Pancreas (tissue), 10 donors: ENCODE results near the gene SESN2. TPM values are rescaled to one million over a fixed set of nuclear protein-coding genes. Genes with fewer than 3 reads are reported as not detected.

ENCODE experiments used
- ATAC-seq, 4 donors: fragments of 200-7000 bp; cut with Tn5 transposase; one replicate each; pipeline versions ENCODE4 v1.8.0 to v1.9.1; 2020; ENCODE audit warnings: mild to moderate bottlenecking in 4 of 4, moderate library complexity in 4 of 4
- DNase-seq, 6 donors: peaks; one replicate each; pipeline ENCODE4 v3.0.0-alpha.2; 2020
- FAIRE-seq: peaks from 2 replicates; lab custom pipeline; 2012; peaks lifted over from hg19 to GRCh38; lab: Jason Lieb, UNC
- H3K27ac ChIP-seq, 4 donors: fragments of 200-600 bp; sonication (generic); 1 replicate in 3 of 4; 2 replicates in 1 of 4; pipeline versions ENCODE4 v1.5.0 to v1.8.0; 2020
- H3K27me3 ChIP-seq, 4 donors: fragments of 200-600 bp; one replicate each; pipeline ENCODE4 v1.8.0; 2021
- H3K36me3 ChIP-seq, 3 donors: fragments of 200-600 bp; sonication (generic) in 1 of 3; one replicate each; pipeline versions ENCODE4 v1.5.0 to v1.8.0; 2020 to 2021
- H3K4me1 ChIP-seq, 3 donors: fragments of 200-600 bp; one replicate each; pipeline ENCODE4 v1.8.0; 2021
- H3K4me3 ChIP-seq, 4 donors: fragments of 200-600 bp; sonication (generic) in 2 of 4; one replicate each; pipeline versions ENCODE4 v1.5.0 to v1.8.0; 2020 to 2021
- H3K9me3 ChIP-seq, 4 donors: fragments of 200-600 bp; one replicate each; pipeline ENCODE4 v1.8.0; 2021
- CTCF ChIP-seq, 4 donors: fragments of 200-600 bp; sonication (generic) in 3 of 4; IDR thresholded peaks; one replicate each; pipeline versions ENCODE4 v1.5.0 to v1.8.0; 2021; ENCODE audit warnings: antibody characterized with exemption in 4 of 4
- WGBS, 2 donors: extraction: QIAGEN DNeasy Blood & Tissue Kit; methylation state at CpG; one replicate each; pipeline ENCODE4 v1.1.7; 2013; 5-methylcytosine and 5-hydroxymethylcytosine counted together
- intact Hi-C, 3 donors: fragments of 100-400 bp; cut with DNase I; formaldehyde crosslinking; loops; one replicate each; pipeline versions ENCODE4 v1.11.1 to v1.14.2; 2022
- polyA plus RNA-seq, 2 donors: library from polyadenylated mRNA; stranded (reverse); fragments of 200-250 nt; gene quantifications; one replicate each; pipeline ENCODE4 v1.2.3, GENCODE V29; 2013
- total RNA-seq, 6 donors: library from RNA; stranded (reverse); fragmentation: NEBNext Ultra II Directional in 4 of 6; extraction: Animal tissue kit (Norgen Biotek cat#: 25700) in 4 of 6; gene quantifications; one replicate each; pipeline versions ENCODE4 v1.2.1 to v1.2.4, GENCODE V29; 2021 to 2023
- donor health status: healthy with polysubstance abuse.
- donor health status: DM: no; HTN: no; CAD: no; lungs with moderate emphysema.
- donor health status: DM: no; HTN: no; CAD: no.
- donor health status: control.
- donor health status: control.
- donor health status: Bipolar disorder and iron deficiency.
- donor health status: DM: yes; HTN: yes; CAD: no.
- donor health status: DM: no; HTN: no; CAD: no.
- donor health status: DM: no; HTN: no; CAD: no.
- donor health status: DM: yes; HTN: yes; CAD: no.

The SESN2 gene
- total and polyA plus RNA-seq, 8 donors, result 4.0 to 38.3 (median 7.3) TPM

DNA sequence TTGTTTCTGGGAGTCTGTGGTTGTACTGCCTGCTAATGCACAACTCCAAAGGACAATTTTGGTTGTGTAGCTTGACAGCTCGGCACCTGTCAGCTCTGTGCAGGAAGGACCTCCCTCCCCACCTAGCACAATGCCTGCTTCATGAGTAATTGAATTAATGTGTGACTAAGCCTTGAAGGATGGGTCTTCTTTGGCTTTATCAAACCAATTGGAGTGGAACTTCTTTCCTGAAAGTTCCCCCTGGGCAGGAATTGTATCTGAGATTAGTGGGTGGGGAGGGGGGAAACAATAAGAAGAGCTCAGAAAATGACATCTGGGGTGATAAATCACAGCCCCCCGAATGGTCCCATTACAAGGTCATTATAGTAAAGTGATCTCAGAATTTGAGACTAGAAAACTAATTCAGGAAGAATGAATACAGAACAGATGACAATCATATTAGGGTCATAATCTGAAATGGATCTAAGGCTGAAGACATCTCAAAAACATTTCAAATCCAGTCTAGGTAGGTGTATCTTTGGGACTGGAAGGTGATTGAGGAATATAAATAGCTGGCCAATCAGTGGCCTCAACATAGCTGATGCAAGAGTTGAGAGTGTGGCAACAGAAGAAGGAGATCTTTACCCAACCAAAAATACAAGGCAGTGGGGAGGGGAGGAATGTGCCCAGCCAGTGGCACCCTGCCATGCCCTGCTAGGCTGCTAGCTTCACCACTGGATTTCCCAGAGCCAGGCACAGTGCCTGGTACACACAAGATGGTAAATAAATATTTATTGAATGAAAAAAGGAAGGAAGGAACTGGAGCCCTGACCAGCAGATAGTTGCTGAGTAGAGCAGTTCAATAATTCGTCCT is 10.1 kb upstream of the SESN2 start:
- FAIRE-seq, result no peak
- TF ChIP-seq CTCF (IDR thresholded peaks at IDR 0.05), result no peak
- WGBS, 2 donors, result 3 to 10% methylated on average over 3 of the region's 3 CpGs
- peak; percentile 21 to 55 (median 26) for ATAC-seq
- H3K9me3 ChIP-seq, result no peaks in the 10 kb centered on the region
- intact Hi-C loops, result no loop called here
- no peaks in the 10 kb centered on the region for H3K27me3 ChIP-seq
- H3K4me1 ChIP-seq, result peaks cover 11 to 37% (median 32%) of the 10 kb centered on the region in 3 donors
- DNase-seq, result peak; percentile 43 to 92 (median 76)
- H3K4me3 ChIP-seq, result peak overlapping the region in 2 of 4 donors; percentile 6 to 25
- H3K36me3 ChIP-seq, result no peaks in the 10 kb centered on the region
- peak overlapping the region; percentile 41 to 84 (median 78) for H3K27ac ChIP-seq

DNA sequence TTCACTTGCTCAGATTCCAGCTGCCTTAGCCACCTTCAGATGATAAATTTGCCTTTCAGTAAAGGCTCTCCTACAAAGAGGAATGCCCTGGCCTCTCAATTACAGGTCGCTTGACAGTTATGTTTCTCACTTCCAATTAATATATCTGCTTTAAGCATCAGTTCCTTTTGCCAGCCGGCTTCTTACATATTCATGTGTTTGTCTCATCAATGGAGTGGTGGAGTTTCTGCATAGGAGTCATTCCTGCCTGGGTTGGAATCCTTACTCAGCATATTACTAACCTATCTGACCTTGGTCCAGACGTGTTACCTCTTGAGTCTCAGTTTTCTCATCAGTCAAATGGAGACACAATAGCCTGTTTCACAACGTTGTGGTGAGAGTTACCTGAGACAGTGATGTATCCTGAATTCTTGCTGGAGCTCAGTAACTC is 9.4 kb upstream of the SESN2 start:
- WGBS, 2 donors, result 19 to 20% methylated on average over 4 of the region's 4 CpGs
- Histone ChIP-seq H3K27ac (peak overlapping the region in 3 of 4 donors; percentile 7 to 81 (median 75)), H3K9me3 (no peaks in the 10 kb centered on the region), H3K27me3 (no peaks in the 10 kb centered on the region), H3K36me3 (no peaks in the 10 kb centered on the region), H3K4me1 (peaks cover 5 to 30% (median 27%) of the 10 kb centered on the region in 3 donors), H3K4me3 (no peak overlapping the region)
- DNase-seq, result no peak
- no peak for FAIRE-seq
- no peak for TF ChIP-seq CTCF (IDR thresholded peaks at IDR 0.05)
- no peak for ATAC-seq
- intact Hi-C loops, result no loop called here

GRCh38 chr1:28256197-28256827 is 3.0 kb upstream of the SESN2 start:
- intact Hi-C loops, result no loop called here
- H3K9me3 ChIP-seq, result no peaks in the 10 kb centered on the region
- H3K4me3 ChIP-seq, result no peak overlapping the region
- no peak overlapping the region for H3K27ac ChIP-seq
- peaks cover 0 to 3% (median 0%) of the 10 kb centered on the region in 3 donors for H3K4me1 ChIP-seq
- no peak for ATAC-seq
- no peaks in the 10 kb centered on the region for H3K36me3 ChIP-seq
- 76 to 77% methylated on average over 6 of the region's 6 CpGs for WGBS, 2 donors
- H3K27me3 ChIP-seq, result no peaks in the 10 kb centered on the region
- FAIRE-seq, result no peak
- no peak for TF ChIP-seq CTCF (IDR thresholded peaks at IDR 0.05)
- no peak for DNase-seq

GRCh38 chr1:28257736-28258135 is 1.6 kb upstream of the SESN2 start:
- Histone ChIP-seq H3K4me1 (peaks cover 0 to 3% (median 0%) of the 10 kb centered on the region in 3 donors), H3K9me3 (no peaks in the 10 kb centered on the region), H3K27me3 (no peaks in the 10 kb centered on the region), H3K36me3 (no peaks in the 10 kb centered on the region), H3K4me3 (no peak overlapping the region), H3K27ac (no peak overlapping the region)
- FAIRE-seq, result no peak
- intact Hi-C loops, result no loop called here
- ATAC-seq, result no peak
- DNase-seq, result no peak
- TF ChIP-seq CTCF (IDR thresholded peaks at IDR 0.05), result no peak
- 85 to 97% methylated on average over 4 of the region's 4 CpGs for WGBS, 2 donors
